Stomach (tissue), 9 donors: ENCODE measurements around the gene TFB1M. TPM values are rescaled to one million over a fixed set of nuclear protein-coding genes. Genes with fewer than 3 reads are reported as not detected.

Experiments used
- DNase-seq, 2 donors: peaks; one replicate each; pipeline versions ENCODE4 v3.0.0 to v3.0.0-alpha.2; 2013 to 2019
- H3K27ac ChIP-seq, 5 donors: fragments of 200-600 bp in 4 of 5; sonication (generic) in 4 of 5; one replicate each; pipeline ENCODE4 v1.5.1; 2013 to 2019; ENCODE audit warnings: mild to moderate bottlenecking in 1 of 5, moderate library complexity in 1 of 5
- H3K27me3 ChIP-seq, 3 donors: fragments of 200-600 bp; sonication (generic); one replicate each; pipeline ENCODE4 v1.5.1; 2017 to 2019; ENCODE audit warnings: mixed run types in 1 of 3
- H3K36me3 ChIP-seq, 4 donors: fragments of 200-600 bp; sonication (generic); 1 replicate in 3 of 4; 2 replicates in 1 of 4; pipeline ENCODE4 v1.5.1; 2016 to 2019
- H3K4me1 ChIP-seq, 4 donors: fragments of 200-600 bp; sonication (generic); one replicate each; pipeline ENCODE4 v1.5.1; 2016 to 2019
- H3K4me3 ChIP-seq, 4 donors: fragments of 200-600 bp; sonication (generic) in 3 of 4; one replicate each; pipeline ENCODE4 v1.5.1; 2016 to 2019; ENCODE audit warnings: mild to moderate bottlenecking in 1 of 4
- H3K9me3 ChIP-seq, 4 donors: fragments of 200-600 bp; sonication (generic); one replicate each; pipeline ENCODE4 v1.5.1; 2016 to 2019
- EP300 ChIP-seq: sonication (generic); formaldehyde crosslinking; IDR thresholded peaks from one replicate; pipeline ENCODE4 v1.6.1; 2017; ENCODE audit warnings: antibody characterized with exemption
- POLR2A ChIP-seq, 4 donors: fragments of 450-650 bp; IDR thresholded peaks; one replicate each; pipeline ENCODE4 v1.6.1; 2016; ENCODE audit warnings: antibody characterized with exemption in 4 of 4, control low read depth in 2 of 4, mild to moderate bottlenecking in 1 of 4, moderate library complexity in 1 of 4
- POLR2AphosphoS5 ChIP-seq, 3 donors: sonication (generic); formaldehyde crosslinking; IDR thresholded peaks; one replicate each; pipeline ENCODE4 v1.6.1; 2016; ENCODE audit warnings: antibody characterized with exemption in 3 of 3
- WGBS, 5 donors: extraction: QIAGEN DNeasy Blood & Tissue Kit in 3 of 5; methylation state at CpG; one replicate each; pipeline versions ENCODE4 v1.1.5 to v1.1.7; 2013 to 2018; 5-methylcytosine and 5-hydroxymethylcytosine counted together
- intact Hi-C: fragments of 100-400 bp; cut with DNase I; formaldehyde crosslinking; loops from one replicate; pipeline ENCODE4 v1.15.1; 2023; ENCODE audit warnings: low total_unique reads
- polyA plus RNA-seq, 3 donors: library from polyadenylated mRNA; stranded (reverse); fragments of 200-250 nt; gene quantifications; one replicate each; pipeline ENCODE4 v1.2.3, GENCODE V29; 2013
- total RNA-seq, 5 donors: library from RNA; depleted of rRNA; stranded (reverse); fragments of >200 nt; gene quantifications; one replicate each; pipeline versions ENCODE4 v1.1.0 to v1.2.3, GENCODE V29; 2014 to 2016
- TF ChIP-seq, protein P1 (sequence below), 7 experiments: fragments of 450-650 bp in 4 of 7; fragments of 200-600 bp in 3 of 7; sonication (generic) in 3 of 7; IDR thresholded peaks; one replicate each; pipeline ENCODE4 v1.5.1; 2016 to 2019; ENCODE audit warnings: antibody characterized with exemption in 7 of 7, control low read depth in 2 of 7, mild to moderate bottlenecking in 1 of 7
- donor health status: healthy with polysubstance abuse.
- donor health status: Bipolar disorder and iron deficiency.
- donor health status: healthy.

TFB1M gene
- total and polyA plus RNA-seq, 8 donors: 5.4 to 37.9 (median 13.7) TPM

DNA sequence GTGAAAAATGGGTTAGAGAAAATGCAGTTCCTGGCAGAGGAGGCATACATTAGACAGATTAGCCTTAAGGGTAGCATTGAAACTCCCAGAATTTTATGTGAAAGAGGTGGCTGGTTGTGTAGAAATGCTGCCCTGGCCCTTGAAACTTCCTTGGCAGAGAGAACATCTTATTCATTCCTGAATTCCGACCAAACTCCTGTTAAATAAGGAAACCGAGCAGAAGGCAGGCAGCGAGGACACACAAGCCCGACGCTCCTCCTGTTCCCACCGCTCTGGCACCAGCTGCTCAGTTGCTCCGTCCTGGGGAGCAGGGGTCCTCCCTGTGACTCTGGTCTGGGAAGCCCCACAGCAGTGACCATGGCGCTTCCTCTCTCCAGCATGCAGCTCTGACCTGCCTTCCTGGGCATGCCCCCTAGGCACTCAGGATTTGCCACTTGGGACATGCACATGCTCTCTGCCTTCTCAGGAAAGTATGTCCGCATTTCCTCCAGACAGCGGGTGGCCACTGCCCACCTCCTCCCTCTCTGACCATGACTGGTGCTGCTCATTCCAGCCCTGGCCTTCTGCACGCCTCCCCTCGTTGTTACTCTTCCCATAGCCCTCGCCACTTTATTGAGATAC lies 85.6 kb downstream of the TFB1M start:
- WGBS, 5 donors: 64 to 91% (median 74%) methylated on average over 13 of the region's 13 CpGs
- peak in 1 of 2 donors; percentile 48 for DNase-seq
- intact Hi-C loops: no loop called here
- TF ChIP-seq, protein P1, sequence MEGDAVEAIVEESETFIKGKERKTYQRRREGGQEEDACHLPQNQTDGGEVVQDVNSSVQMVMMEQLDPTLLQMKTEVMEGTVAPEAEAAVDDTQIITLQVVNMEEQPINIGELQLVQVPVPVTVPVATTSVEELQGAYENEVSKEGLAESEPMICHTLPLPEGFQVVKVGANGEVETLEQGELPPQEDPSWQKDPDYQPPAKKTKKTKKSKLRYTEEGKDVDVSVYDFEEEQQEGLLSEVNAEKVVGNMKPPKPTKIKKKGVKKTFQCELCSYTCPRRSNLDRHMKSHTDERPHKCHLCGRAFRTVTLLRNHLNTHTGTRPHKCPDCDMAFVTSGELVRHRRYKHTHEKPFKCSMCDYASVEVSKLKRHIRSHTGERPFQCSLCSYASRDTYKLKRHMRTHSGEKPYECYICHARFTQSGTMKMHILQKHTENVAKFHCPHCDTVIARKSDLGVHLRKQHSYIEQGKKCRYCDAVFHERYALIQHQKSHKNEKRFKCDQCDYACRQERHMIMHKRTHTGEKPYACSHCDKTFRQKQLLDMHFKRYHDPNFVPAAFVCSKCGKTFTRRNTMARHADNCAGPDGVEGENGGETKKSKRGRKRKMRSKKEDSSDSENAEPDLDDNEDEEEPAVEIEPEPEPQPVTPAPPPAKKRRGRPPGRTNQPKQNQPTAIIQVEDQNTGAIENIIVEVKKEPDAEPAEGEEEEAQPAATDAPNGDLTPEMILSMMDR (IDR thresholded peaks at IDR 0.05): no peak
- Histone ChIP-seq H3K27me3 (no peaks in the 10 kb centered on the region), H3K27ac (no peak overlapping the region), H3K4me1 (peaks cover 0 to 5% (median 0%) of the 10 kb centered on the region in 4 donors), H3K9me3 (no peaks in the 10 kb centered on the region), H3K4me3 (no peak overlapping the region), H3K36me3 (no peaks in the 10 kb centered on the region)

DNA sequence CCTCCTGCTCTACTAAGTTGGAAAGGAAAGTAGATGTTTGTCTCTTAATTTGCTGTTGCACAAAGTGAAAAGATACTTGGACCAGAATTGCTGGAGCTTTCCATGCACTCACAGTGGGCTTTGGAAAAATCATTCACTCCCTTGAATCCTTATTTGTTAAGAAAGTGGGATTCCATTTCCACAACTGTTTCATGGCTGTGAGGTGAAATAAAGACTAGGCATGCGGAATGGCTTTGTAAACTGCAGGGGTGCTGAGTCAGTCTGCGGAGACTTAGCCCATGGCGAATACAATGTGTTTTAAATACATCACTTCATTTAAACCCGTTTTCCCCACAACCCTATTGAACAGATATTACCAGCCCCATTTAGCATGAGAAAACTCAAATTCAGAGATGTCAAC lies 87.2 kb downstream of the TFB1M start:
- H3K36me3 ChIP-seq: no peaks in the 10 kb centered on the region
- WGBS, 5 donors: 86 to 96% (median 92%) methylated on average over 4 of the region's 4 CpGs
- peaks cover 0 to 5% (median 0%) of the 10 kb centered on the region in 4 donors for H3K4me1 ChIP-seq
- H3K27me3 ChIP-seq: no peaks in the 10 kb centered on the region
- H3K4me3 ChIP-seq: no peak overlapping the region
- H3K9me3 ChIP-seq: no peaks in the 10 kb centered on the region
- intact Hi-C loops: no loop called here
- TF ChIP-seq POLR2AphosphoS5 (IDR thresholded peaks at IDR 0.05): no peak
- TF ChIP-seq POLR2A (IDR thresholded peaks at IDR 0.05): no peak
- TF ChIP-seq, protein P1 (IDR thresholded peaks at IDR 0.05): no peak
- TF ChIP-seq EP300: no peak
- H3K27ac ChIP-seq: no peak overlapping the region
- no peak for DNase-seq

DNA sequence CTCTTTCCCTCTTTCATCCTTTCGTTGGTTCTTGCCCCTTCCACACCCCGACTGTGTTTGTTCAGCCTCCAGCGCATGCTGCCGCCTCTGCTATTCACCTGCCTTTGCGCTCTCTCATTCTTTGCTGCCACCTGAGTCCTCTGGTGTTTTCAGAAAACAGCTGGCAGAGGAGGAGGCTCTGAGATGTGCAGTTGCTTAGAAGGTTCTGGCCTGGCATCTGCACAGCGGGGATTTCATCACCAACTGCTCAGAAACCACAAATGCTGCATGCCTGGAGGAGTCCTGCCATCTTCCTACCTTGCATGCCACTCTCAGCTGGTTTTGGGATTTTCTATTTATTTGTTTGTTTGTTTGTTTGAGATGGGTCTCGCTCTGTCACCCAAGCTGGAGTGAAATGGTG lies 89.7 kb downstream of the TFB1M start:
- no peak for TF ChIP-seq POLR2A (IDR thresholded peaks at IDR 0.05)
- TF ChIP-seq EP300: no peak
- no peak for TF ChIP-seq POLR2AphosphoS5 (IDR thresholded peaks at IDR 0.05)
- TF ChIP-seq, protein P1 (IDR thresholded peaks at IDR 0.05): no peak
- no peak overlapping the region for H3K27ac ChIP-seq
- no peaks in the 10 kb centered on the region for H3K9me3 ChIP-seq
- H3K4me3 ChIP-seq: no peak overlapping the region
- no peak for DNase-seq
- intact Hi-C loops: no loop called here
- no peaks in the 10 kb centered on the region for H3K36me3 ChIP-seq
- no peaks in the 10 kb centered on the region for H3K27me3 ChIP-seq
- H3K4me1 ChIP-seq: peaks cover 0 to 16% (median 0%) of the 10 kb centered on the region in 4 donors
- WGBS, 5 donors: 83 to 94% (median 87%) methylated on average over 7 of the region's 7 CpGs

DNA sequence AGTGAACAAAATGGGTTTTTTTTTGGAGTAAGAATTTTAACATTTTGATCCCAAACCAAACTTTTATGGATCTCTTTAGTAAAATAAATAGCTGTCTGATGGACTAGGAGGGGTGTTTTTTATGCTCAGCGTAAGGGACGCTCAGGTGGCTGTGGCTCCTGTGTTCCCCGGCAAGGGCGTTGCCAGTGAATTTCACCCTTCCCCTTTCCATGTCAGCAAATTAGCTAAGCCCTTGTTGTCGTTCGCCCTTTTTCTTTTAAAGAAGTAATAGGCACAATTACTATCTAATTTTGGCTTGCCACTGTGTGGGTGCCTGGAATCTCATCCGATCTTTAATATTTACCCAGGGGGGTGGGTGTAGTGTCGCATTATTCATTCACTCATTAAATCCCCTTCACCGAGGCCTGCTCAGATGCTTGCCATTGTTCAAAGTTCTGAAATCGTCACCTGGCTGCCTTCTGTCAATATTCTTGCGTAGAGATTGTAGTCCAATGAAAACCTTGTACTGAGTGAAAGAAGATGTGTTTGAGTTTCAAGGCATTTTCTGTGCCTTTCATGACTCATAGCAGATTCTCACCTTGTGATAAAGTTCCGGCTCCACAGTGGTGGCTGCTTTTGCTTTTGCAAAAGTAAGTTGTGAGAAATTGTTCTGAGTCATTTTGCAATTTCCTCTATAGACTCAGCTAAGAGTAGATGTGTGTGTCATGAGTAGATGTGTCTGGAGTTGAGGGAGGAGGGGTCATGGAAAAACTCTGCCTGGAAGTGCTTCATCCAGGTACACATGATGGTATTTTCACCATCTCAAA lies 90.4 kb downstream of the TFB1M start:
- WGBS, 5 donors: 65 to 76% (median 72%) methylated on average over 12 of the region's 12 CpGs
- H3K36me3 ChIP-seq: no peaks in the 10 kb centered on the region
- TF ChIP-seq, protein P1 (IDR thresholded peaks at IDR 0.05): no peak
- no peak for TF ChIP-seq POLR2AphosphoS5 (IDR thresholded peaks at IDR 0.05)
- TF ChIP-seq EP300: no peak
- TF ChIP-seq POLR2A (IDR thresholded peaks at IDR 0.05): no peak
- H3K4me1 ChIP-seq: peaks cover 0 to 15% (median 0%) of the 10 kb centered on the region in 4 donors
- H3K27ac ChIP-seq: peak overlapping the region in 1 of 5 donors; percentile 13
- no peaks in the 10 kb centered on the region for H3K27me3 ChIP-seq
- intact Hi-C loops: no loop called here
- DNase-seq: peak in 1 of 2 donors; percentile 71
- no peaks in the 10 kb centered on the region for H3K9me3 ChIP-seq
- H3K4me3 ChIP-seq: no peak overlapping the region
